AG04449 (cell line): Measurements from ENCODE around the gene NPAS3.

Source experiments
- CTCF ChIA-PET: fragments of 350-600 bp; formaldehyde crosslinking; extraction: SDS; loops from one replicate; lab custom pipeline; 2021; ENCODE audit warnings: antibody characterized with exemption; lab: Yijun Ruan, JAX
- POLR2A ChIA-PET: fragments of 400-600, 350-600 bp; formaldehyde crosslinking; extraction: SDS; loops from one replicate; lab custom pipeline; 2020; ENCODE audit warnings: antibody characterized with exemption, inconsistent platforms; lab: Yijun Ruan, JAX
- DNase-seq: peaks from one replicate; pipeline ENCODE4 v3.0.0-alpha.2; 2010; ENCODE audit warnings: low read depth, low spot score
- H3K4me3 ChIP-seq: 2 replicates; pipeline ENCODE4 v1.5.1; 2011; ENCODE audit warnings: low read depth, mild to moderate bottlenecking, control low read depth, low read length
- TF ChIP-seq, protein P1 (sequence below): IDR thresholded peaks from one replicate; pipeline ENCODE4 v1.5.1; 2011; ENCODE audit warnings: mild to moderate bottlenecking, moderate library complexity, low read length, control low read depth, inconsistent platforms; ENCODE audit not compliant: insufficient read depth; ENCODE audit errors: missing control alignments

NPAS3 gene

DNA sequence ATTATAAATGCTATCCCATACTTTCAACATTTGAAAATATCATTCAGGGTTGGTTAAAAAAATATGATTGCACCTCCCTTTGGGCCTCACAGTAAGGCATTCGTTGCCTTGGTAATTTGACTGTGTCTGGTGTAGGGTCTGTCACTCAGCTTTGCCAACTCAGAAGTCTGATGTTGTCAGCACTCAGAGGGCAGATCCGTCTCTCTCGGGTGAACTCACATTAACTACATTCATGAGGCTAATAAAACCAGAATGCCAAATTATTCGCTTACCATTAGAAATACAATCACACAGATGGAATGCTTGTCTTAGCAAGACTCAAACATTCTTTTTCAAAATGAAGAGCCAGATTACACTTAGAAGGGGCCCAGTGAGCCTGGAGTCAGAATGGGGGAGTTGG, 53.0 kb downstream of the NPAS3 start:
- ChIA-PET POLR2A (no interaction called here), CTCF (no interaction called here)
- no peak for DNase-seq
- TF ChIP-seq, protein P1, sequence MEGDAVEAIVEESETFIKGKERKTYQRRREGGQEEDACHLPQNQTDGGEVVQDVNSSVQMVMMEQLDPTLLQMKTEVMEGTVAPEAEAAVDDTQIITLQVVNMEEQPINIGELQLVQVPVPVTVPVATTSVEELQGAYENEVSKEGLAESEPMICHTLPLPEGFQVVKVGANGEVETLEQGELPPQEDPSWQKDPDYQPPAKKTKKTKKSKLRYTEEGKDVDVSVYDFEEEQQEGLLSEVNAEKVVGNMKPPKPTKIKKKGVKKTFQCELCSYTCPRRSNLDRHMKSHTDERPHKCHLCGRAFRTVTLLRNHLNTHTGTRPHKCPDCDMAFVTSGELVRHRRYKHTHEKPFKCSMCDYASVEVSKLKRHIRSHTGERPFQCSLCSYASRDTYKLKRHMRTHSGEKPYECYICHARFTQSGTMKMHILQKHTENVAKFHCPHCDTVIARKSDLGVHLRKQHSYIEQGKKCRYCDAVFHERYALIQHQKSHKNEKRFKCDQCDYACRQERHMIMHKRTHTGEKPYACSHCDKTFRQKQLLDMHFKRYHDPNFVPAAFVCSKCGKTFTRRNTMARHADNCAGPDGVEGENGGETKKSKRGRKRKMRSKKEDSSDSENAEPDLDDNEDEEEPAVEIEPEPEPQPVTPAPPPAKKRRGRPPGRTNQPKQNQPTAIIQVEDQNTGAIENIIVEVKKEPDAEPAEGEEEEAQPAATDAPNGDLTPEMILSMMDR = no peak
- H3K4me3 ChIP-seq = no peak overlapping the region

DNA sequence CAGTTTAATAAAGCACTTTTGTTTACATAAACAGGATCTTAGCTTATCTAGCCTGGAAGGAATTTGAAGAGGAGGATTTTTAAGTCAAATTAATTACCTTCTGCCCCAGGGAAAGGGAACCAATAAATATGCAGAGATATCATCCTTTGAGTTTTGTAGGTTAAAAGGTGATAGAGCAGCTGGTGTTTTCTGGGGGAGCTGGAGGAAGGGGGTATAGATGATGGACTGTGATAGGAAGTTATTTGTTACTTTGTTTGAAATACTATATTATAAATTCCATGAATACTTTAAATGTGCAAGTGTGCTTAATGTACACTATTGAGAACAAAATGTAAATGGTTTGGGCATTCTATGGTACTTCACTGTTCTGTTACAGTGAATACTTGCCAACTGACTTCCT, 55.2 kb downstream of the NPAS3 start:
- POLR2A ChIA-PET = no interaction called here
- no peak overlapping the region for H3K4me3 ChIP-seq
- no peak for DNase-seq
- TF ChIP-seq, protein P1 = no peak
- CTCF ChIA-PET = interaction anchor here (0.9 kb wide), 1 partner anchor 46 kb away, joined by 3 read pairs; no protein-coding TSS in a partner anchor

DNA sequence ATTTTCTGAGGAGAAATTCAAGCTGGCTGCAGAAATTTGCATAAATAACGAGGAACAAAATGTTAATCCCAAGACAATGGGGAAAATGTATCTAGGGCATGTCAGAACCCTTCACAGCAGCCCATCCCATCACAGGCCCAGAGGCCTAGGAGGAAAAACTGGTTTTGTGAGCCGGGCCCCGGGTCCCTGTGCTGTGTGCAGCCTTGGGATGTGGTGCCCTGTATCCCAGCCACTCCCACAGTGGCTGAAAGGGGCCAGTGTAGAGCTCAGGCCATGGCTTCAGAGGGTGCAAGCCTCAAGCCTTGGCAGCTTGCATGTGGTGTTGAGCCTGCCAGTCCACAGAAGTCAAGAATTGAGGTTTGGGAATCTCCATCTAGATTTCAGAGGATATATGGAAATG, 57.7 kb downstream of the NPAS3 start:
- H3K4me3 ChIP-seq = no peak overlapping the region
- POLR2A ChIA-PET = no interaction called here
- TF ChIP-seq, protein P1 = no peak
- DNase-seq = no peak
- CTCF ChIA-PET = interaction anchor here (1.0 kb wide), 1 partner anchor 407 kb away, joined by 3 read pairs; no protein-coding TSS in a partner anchor

DNA sequence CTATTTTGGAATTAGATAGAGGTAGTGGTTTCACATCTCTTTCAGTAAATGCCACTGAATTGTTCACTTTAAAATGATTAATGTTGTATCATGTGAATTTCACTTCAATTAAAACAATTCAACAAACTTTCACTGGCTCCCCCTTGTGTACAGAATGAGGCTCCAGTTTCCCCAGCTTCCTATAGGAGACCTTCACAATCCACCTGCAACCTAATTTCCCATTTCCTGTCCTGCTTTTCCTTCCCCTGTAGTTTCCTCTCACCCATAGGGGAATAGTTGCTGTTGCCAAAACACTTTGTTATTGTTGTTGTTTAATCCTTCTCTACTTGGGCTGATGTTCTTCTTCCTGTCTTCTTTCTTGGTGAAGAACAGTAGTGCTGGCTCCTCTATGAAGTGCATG, 59.8 kb downstream of the NPAS3 start:
- H3K4me3 ChIP-seq = no peak overlapping the region
- ChIA-PET POLR2A (no interaction called here), CTCF (interaction anchor here (0.6 to 1.6 kb wide), 6 partner anchors 12 to 410 kb away, joined by 3 to 6 read pairs (median 4); no protein-coding TSS in a partner anchor)
- TF ChIP-seq, protein P1 = peak; percentile 43
- DNase-seq = no peak

DNA sequence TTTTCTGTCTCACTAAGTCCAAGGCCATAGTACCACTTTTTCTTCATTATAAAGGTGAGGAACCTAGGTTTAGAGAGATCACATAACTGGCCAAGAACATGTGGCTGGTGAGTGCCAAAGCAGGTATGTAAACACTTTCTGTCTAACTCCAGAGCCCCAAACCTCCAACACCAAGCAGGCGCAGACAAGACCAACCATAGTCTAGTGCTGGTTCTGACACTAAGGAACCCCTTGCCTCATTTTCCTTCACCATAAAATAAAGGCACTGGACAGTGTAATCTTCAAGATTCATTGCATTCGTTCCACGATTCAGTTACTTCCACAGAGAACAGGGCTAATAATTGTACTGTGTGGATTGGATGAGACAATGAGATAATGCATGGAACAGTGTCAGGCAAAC, 71.0 kb downstream of the NPAS3 start:
- DNase-seq = no peak
- TF ChIP-seq, protein P1 = no peak
- H3K4me3 ChIP-seq = no peak overlapping the region
- CTCF ChIA-PET = no interaction called here
- POLR2A ChIA-PET = no interaction called here

DNA sequence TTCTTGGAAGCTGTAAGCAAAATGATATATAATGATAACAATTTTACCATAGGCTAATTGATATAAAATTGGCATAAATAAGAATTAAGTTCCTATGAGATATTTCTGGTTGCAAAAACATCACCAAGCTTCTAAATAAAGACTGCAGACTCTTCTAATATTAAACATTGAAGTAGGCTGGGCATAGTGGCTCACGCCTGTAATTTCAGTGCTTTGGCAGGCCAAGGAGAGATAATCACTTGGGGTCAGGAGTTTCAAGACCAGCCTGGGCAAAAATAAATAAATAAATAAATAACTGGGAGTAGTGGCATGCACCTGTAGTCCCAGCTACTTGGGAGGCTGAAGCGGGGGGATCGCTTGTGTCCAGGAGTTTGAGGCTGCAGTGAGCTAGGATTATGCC, 71.8 kb downstream of the NPAS3 start:
- ChIA-PET CTCF (no interaction called here), POLR2A (no interaction called here)
- TF ChIP-seq, protein P1 = no peak
- H3K4me3 ChIP-seq = no peak overlapping the region
- no peak for DNase-seq
